GM12864 (cell line): ENCODE measurements around the gene TMEM143.

Experiments used
- DNase-seq: peaks from one replicate; pipeline ENCODE4 v3.0.0-alpha.2; 2011; ENCODE audit warnings: low read depth
- H3K4me3 ChIP-seq: 2 replicates; pipeline ENCODE4 v1.5.1; 2011; ENCODE audit warnings: mild to moderate bottlenecking, low read depth, low read length, control low read depth
- TF ChIP-seq, protein P1 (sequence below): IDR thresholded peaks from 2 replicates; pipeline ENCODE4 v1.5.1; 2011; ENCODE audit warnings: low read depth, mild to moderate bottlenecking, moderate library complexity, low read length, control low read depth, inconsistent platforms; ENCODE audit errors: missing control alignments

The TMEM143 gene

DNA sequence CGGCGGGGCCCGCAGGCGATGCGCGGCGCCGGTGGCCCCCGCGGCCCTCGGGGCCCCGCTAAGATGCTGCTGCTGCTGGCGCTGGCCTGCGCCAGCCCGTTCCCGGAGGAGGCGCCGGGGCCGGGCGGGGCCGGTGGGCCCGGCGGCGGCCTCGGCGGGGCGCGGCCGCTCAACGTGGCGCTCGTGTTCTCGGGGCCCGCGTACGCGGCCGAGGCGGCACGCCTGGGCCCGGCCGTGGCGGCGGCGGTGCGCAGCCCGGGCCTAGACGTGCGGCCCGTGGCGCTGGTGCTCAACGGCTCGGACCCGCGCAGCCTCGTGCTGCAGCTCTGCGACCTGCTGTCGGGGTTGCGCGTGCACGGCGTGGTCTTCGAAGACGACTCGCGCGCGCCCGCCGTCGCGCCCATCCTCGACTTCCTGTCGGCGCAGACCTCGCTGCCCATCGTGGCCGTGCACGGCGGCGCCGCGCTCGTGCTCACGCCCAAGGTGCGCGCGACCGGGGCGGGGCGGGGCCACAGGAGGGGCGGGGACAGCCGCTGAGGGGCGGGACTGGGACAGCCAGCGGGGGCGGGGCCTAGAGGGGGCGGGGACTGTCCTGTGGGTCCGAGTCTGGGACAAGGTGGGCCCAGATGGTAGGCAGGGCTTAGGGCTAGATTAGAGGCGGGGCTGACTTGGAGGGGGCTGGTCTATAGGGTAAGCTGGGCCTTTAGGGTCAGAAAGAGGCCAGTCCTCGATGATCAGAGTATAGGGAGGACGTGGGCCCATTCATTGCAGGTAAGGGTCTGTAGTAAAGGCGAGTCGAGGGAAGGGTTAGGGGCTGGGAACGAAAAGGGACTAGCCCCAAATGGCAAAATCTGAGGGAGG is 34.9 kb upstream of the TMEM143 start:
- DNase-seq, result peak; percentile 79
- TF ChIP-seq, protein P1, sequence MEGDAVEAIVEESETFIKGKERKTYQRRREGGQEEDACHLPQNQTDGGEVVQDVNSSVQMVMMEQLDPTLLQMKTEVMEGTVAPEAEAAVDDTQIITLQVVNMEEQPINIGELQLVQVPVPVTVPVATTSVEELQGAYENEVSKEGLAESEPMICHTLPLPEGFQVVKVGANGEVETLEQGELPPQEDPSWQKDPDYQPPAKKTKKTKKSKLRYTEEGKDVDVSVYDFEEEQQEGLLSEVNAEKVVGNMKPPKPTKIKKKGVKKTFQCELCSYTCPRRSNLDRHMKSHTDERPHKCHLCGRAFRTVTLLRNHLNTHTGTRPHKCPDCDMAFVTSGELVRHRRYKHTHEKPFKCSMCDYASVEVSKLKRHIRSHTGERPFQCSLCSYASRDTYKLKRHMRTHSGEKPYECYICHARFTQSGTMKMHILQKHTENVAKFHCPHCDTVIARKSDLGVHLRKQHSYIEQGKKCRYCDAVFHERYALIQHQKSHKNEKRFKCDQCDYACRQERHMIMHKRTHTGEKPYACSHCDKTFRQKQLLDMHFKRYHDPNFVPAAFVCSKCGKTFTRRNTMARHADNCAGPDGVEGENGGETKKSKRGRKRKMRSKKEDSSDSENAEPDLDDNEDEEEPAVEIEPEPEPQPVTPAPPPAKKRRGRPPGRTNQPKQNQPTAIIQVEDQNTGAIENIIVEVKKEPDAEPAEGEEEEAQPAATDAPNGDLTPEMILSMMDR, result no peak
- peak overlapping the region; percentile 61 for H3K4me3 ChIP-seq

DNA sequence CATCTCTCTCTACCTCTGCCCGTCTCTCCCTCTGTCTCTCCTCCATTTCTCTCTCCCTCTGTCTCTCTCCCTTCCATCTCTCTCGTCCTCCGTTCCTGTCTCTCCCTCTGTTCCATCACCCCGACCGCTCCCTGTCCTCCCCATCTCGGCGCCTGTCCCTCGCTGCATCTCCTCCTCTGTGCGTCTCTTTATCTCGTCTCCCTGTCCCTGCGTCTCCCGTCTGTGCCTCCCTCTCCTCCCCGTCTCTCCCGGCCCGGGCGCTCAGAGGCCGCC is 34.3 kb upstream of the TMEM143 start:
- TF ChIP-seq, protein P1, result no peak
- peak overlapping the region; percentile 61 for H3K4me3 ChIP-seq
- no peak for DNase-seq

DNA sequence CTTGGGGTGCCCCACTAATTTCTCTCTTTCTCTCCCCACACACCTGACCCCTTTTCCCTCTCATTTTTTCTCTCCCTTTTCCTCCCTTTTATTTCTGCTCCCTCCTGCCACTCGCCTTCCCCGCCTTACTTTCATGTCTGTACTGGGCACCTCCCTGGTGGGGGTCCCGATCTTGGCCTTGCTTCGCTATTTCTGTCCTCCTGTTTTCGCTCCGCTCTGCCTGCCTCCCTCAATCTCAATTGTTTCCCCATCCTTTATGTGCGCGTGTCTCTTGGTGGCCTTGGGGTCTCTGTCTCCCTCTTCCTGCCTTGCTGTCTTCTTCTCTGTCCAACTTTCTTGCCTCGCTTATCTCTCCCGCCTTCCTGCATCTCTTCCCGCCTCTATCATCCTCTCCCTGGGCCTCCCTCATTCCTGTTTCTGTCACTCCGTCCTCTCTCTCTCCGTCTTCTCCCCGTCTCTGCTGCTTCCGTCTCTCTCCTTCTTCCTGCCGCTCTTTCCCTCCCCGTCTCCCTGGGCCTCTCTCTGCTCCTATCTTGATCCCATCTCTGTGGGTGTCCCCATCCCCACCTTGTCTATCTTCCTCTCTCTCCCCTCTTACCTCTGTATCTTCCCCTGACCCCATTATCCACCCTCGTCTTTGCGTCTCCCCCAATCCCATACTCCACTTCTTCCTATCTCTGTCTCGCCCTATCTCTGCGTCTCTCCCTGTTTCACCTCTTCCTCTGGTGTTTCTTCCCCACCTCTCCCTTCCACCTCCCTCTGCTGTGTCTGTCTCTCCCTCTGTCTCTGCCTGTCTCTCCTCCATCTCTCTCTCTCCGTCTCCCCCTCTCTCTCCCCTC is 33.7 kb upstream of the TMEM143 start:
- TF ChIP-seq, protein P1, result no peak
- H3K4me3 ChIP-seq, result peak overlapping the region; percentile 61
- DNase-seq, result no peak

DNA sequence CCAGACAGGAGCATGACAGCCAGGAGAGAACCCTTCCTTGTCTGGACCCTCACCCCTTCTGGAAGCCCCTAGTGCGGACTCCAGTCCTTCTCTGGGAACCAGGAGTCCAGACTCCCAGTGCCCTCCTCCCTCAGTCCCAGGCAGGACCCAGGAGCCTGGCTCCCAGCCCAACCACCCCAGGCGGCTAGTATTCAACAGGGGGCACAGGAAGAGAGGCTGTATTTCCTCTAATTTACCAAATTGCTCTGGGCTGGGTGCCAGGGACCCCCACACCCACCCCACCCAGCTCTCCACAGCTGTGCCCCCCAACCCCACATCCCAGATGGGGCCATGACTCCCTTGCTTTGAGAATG is 33.1 kb upstream of the TMEM143 start:
- TF ChIP-seq, protein P1, result no peak
- no peak overlapping the region for H3K4me3 ChIP-seq
- no peak for DNase-seq

DNA sequence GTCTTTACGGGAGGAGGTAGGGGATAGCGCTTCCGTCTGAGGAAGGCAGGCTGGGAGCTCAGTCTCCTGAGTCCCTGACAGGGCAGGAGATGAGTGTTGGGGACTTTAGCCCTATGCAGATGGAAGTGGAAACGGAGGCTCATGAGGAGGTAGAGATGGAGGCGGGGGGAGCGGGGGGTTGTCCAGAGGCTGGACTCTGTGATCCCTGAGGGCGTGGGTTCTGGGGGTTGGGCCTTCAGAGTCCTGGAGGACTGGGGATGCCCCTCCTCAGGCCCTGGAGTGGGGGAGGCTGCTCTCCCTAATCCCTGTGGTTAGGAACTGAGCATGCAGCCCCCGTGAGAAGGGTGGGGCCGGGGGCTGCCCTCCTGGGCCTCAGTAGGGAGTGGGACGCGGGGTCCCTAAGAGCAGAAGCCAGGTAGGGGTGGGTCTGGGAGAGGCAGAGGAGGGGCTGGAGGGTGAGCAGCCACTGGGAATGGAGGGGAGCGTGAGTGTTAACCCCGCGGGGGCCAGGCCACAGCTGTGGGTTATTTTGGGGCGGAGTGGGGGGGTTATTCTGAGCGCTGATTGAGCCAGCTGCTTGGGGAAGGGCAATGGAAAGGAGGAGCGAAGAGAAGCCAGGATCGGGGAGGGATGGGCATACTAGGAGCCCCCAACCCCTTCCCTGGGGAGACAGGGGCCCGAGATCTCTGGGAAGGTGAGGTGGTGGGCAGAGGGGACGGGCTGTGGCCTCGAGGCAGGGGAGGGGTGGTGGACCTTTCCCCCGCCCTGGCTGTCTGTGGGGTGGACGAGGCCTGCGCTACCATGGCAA is 32.5 kb upstream of the TMEM143 start:
- TF ChIP-seq, protein P1, result no peak
- no peak overlapping the region for H3K4me3 ChIP-seq
- DNase-seq, result no peak

DNA sequence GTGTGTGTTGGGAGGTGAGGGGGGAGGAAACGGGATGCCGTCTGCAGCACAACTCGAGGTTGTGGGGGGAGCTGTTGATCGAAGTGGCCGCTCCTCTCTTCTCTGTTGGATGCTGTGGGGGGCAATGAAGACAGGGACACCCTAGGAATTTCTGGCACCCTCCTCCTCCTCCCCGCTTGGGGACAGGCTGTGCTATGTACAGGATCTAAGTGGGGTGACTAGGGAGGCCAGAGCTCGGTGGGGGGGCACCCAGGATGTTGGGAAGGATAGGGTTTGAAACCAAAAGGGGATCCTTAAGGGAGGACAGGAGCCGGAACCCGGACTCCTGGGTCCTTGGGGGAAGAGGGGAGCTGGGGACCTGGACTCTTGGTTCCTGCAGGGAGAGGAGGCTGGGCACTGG is 31.8 kb upstream of the TMEM143 start:
- TF ChIP-seq, protein P1, result no peak
- DNase-seq, result no peak
- no peak overlapping the region for H3K4me3 ChIP-seq
